ENCODE measurements around the gene TARP.
"Not testable (repeated sequence)": the region's sequence is repeated elsewhere in the genome, so short reads cannot be mapped to it uniquely, and the experiment has no call there.

TARP gene

DNA sequence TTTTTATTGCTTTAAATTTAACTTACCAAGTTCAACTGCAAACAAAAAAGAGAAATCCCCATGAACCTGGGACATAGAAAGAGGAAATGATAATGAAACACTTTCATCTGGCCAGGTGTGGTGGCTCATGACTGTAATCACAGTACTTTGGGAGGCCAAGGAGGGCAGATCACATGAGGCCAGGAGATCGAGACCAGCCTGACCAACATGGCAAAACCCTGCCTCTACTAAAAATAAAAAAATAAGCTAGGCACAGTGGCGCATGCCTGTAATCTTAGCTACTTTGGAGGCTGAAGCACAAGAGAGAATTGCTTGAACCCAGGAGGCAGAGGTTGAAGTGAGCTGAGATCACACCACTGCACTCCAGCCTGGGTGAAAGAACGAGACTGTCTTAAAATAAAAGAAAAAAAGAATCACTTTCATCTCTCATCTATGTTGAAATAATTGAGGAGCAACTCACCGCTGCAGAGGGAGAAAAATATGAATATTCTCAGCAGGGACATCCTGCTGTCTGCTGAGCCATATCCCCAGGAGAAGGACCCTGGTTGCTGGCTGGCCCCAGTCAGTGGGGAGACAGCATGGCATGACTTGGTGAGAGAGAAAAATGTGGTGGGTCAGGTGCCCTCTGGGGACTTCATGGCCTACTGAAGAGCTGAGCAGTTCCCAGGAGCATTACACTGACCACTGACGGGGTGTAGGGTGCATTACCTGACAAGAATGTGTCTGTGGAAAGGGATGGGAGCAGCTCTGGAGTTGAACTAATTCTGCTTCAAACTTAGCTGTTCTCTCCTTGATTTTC lies 22.8 kb upstream of the TARP start:
- DNase-seq, result no peak

DNA sequence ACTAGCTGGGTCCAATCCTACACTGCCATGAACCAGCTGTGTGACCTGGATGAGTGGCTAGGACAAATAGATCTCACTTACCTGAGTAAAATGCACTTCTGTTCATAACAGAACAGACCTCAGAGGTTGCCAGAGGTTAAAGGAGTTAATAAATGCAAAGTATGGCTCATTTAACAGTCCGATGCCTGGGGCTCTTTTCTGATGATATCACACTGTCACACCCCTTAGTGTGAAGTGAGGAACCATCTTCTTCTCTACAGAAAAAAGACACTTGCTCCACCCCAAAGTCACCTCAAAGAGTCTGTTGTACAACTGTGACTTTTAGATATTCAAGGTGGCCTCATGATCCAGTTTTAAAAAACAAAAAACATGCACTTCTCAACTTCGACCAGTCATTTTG lies 21.5 kb upstream of the TARP start:
- no peak for DNase-seq

GRCh38 chr7:38292442-38292841 lies 19.0 kb upstream of the TARP start:
- DNase-seq, result no peak

GRCh38 chr7:38291650-38292049 lies 18.2 kb upstream of the TARP start:
- no peak for DNase-seq

GRCh38 chr7:38291117-38291647 lies 17.7 kb upstream of the TARP start:
- DNase-seq, result no peak

- DNase-seq, result no peak
Measured at GRCh38 chr7:38284553-38284952, 11.1 kb upstream of the TARP start.

GRCh38 chr7:38283809-38284208 lies 10.4 kb upstream of the TARP start:
- no peak for DNase-seq

- DNase-seq, result no peak
Measured at GRCh38 chr7:38283107-38283506, 9.7 kb upstream of the TARP start.

- DNase-seq, result no peak
Measured at GRCh38 chr7:38282081-38282480, 8.6 kb upstream of the TARP start.

- no peak for DNase-seq
Measured at GRCh38 chr7:38281266-38281665, 7.8 kb upstream of the TARP start.

DNA sequence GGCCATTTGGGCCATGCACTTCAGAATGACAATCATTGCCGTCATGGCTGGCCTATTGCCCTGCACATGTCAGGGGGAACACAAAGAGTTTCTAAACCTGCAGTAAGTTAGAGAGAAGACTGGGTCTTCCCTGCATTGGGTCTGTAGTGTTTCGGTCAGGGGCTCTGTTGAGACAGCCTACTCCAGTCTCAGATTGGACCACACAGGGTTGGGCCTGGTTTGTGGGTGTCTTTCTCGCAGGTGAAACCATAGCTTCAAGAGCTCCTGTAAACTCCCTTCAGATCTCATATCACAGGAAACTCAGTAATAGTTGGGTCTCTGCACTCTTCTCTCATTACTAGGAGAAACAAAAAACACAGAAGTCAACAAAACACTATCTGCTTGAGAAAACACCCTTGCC lies 7.3 kb upstream of the TARP start:
- peak in 1 of 2 donors; percentile 29 for DNase-seq

DNA sequence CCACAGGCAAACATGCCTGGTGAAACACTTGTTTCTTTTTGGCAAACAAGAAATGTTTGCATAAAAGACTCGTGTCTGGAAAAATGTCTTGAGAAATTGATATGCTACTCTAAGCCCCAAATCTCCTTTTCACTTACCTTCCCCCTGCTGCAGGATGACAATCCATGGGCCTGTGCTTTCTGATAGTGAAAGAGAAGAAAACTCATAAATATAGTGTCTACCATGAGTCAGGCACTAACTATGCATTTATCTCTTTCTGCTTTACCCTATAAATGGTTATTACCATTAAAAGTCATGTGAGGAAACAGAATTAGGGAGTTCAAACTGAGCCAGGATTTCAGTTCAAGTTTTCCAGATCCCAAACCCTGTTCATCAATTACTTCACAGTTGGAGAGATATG lies 6.6 kb upstream of the TARP start:
- DNase-seq, result no peak

DNA sequence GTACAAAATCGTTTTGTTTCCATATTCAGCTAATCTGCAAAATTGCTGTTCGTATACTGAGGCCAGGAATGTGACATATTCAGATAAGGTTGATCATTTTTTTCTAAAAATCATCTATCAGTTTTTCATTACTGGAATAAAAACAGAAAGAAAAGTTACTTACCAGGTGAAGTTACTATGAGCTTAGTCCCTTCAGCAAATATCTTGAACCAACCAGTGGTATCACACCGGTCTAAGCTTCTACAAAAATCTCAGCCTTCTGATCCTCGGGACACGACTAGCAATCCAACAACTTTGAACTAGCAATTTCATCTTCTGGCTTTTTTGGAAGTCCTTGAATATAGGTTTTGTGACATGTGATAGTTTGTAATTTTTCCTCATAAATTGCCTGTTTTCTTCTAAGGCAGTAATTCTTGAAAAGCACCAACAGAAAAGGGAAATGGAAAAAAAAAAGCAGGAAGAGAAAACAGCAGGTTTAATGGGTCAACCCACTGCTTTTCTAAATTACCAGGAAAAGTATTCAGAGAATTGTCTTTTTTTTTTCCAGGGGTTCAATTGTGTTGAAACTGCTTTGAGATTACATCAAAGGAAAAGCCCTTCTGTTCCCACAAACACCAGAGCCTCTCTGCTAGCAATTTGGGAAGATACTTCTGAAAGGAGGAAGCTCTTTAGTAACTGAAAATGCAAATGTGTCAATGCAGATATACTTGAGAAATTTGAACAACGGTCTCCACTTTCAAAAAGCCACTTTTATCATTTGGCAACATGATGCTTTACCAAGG lies 2.9 kb upstream of the TARP start:
- no peak for DNase-seq

DNA sequence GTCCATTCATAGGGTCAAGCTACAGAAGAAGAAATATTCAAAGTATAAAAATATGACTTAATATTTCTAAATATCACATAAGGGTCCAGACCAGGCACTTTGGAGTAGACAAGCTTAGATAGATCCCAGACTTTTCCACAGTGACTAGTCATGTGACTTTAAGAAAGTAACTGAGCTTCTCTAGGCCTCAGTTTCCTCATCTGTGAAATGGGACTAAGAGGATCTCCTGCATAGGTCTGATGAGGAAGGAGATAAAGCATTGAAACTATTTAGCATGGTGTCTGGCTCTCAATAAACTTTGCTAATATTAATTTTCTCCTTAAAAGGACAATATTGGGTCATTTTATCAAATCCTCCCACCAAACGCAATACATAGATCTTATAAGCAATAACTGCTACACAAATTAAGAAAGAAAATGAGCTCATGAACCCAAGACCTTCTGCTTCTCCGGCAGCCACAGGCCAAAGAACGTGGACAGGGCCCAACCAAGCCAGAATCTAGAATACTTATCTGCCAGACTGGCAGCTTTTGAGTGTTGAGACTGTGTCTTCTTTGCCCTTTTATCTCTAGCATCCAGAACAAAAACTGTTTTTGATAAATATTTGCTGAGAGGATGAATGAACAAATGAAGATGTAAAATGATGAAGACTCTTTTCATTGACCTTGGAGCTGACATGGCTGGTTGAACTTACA lies 1.6 kb upstream of the TARP start:
- no peak for DNase-seq

GRCh38 chr7:38274486-38274885 lies 1.1 kb upstream of the TARP start:
- DNase-seq, result peak in 1 of 2 donors; percentile 21

DNA sequence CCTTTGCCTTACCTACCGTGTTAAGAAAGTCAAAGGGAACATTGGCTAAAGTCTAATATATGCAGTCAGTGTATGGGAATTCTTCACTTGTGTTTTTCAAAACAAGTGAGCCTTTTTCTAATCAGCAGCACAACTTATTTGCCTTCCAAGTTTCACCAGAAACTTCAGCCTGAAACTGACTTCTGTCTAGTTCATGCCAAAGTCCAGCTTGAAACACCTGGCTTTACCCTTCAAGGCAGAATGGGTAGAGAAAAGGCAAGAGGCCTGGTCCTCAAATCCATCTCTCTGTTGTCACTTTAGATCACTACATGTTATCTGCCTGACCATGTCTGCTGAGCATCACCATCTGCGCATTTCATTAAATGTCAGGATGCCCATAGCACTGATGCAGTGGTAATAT lies 3.0 kb downstream of the TARP start:
- not testable (repeated sequence) for DNase-seq

GRCh38 chr7:38269704-38270346 lies 3.6 kb downstream of the TARP start:
- not testable (repeated sequence) for DNase-seq

GRCh38 chr7:38265958-38266357 lies 7.5 kb downstream of the TARP start:
- DNase-seq, result not testable (repeated sequence)

- not testable (repeated sequence) for DNase-seq
Measured at GRCh38 chr7:38264602-38265001, 8.8 kb downstream of the TARP start.

DNA sequence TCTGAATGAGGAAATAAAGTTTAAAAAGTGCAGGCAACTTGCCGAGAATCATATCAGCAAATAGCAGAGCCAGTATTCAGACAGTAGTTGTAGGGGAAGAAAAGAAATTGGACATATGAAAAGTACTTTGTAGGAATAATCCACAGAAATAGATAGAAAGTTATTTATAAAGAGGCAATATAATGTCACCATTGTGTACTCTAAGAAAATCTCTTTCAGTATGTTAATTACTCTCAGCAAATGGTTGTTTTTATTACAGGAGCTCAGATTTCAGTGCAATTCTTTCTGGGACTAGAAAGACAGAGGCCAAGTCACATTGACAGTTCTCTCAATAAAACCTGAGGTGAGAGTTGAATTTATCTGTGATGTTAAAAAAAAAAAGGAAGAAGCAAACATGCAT lies 10.2 kb downstream of the TARP start:
- DNase-seq, result not testable (repeated sequence)

DNA sequence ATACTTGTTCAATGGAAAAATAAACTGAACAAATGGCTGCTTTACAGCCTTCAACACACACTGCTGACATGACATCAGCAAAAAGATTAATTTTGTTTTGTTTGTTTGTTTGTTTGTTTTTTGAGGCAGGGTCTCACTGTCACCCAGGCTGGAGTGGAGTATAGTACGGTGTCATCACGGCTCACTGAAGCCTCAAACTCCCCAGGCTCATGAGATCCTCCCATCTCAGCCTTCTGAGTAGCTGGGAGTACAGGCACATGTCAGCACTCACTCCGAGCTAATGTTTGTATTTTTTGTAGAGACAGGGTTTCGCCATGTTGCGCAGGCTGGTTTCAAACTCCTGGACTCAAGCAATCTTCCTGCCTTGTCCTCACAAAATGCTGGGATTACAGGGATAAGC lies 10.9 kb downstream of the TARP start:
- no peak for DNase-seq

GRCh38 chr7:38262026-38262425 lies 11.4 kb downstream of the TARP start:
- DNase-seq, result not testable (repeated sequence)

DNA sequence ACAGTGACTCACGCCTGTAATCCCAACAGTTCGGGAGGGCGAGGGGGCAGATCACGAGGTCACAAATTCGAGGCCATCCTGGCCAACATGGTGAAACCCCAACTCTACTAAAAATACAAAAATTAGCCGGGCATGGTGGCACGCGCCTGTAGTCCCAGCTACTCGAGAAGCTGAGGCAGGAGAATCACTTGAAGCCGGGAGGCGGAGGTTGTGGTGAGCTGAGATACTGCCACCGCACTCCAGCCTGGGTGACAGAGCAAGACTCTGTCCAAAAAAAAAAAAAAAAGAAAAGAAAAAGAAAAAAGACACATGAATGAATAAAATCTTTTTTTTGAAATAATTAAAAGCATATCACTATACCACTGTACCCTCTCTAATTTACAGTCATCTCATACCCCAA lies 11.8 kb downstream of the TARP start:
- not testable (repeated sequence) for DNase-seq
